A549 (cell line): ENCODE data around the gene ROBO3.

ENCODE experiments used
- CBX2 ChIP-seq: fragments of 200-600 bp; sonication (generic); IDR thresholded peaks from 2 replicates; pipeline ENCODE4 v1.6.1; 2016; ENCODE audit warnings: low read depth, mild to moderate bottlenecking, borderline replicate concordance
- CEBPB ChIP-seq, 2 experiments: fragments of >200 bp in 1 of 2; sonication (Bioruptor Twin) in 1 of 2; formaldehyde crosslinking in 1 of 2; IDR thresholded peaks; 2 replicates each; pipeline ENCODE4 v1.6.1; 2012 to 2016
- EHMT2 ChIP-seq: fragments of 200-600 bp; sonication (generic); IDR thresholded peaks from 2 replicates; pipeline ENCODE4 v1.6.1; 2016; ENCODE audit warnings: antibody characterized with exemption, low read depth, mild to moderate bottlenecking, moderate library complexity
- GATA3 ChIP-seq: IDR thresholded peaks from 2 replicates; pipeline ENCODE4 v1.6.1; 2012; ENCODE audit warnings: borderline replicate concordance
- HMGXB4 ChIP-seq: fragments of 250-450 bp; sonication (Bioruptor Pico); IDR thresholded peaks from 2 replicates; pipeline ENCODE4 v1.5.0; 2021; ENCODE audit warnings: mild to moderate bottlenecking, moderate library complexity, borderline replicate concordance
- KDM1A ChIP-seq: fragments of 200-600 bp; sonication (generic); IDR thresholded peaks from 2 replicates; pipeline ENCODE4 v1.6.1; 2016; ENCODE audit warnings: low read depth, mild to moderate bottlenecking
- KDM5A ChIP-seq: fragments of 200-600 bp; sonication (generic); IDR thresholded peaks from 2 replicates; pipeline ENCODE4 v1.6.1; 2016; ENCODE audit warnings: antibody characterized with exemption, mild to moderate bottlenecking
- MAFK ChIP-seq: fragments of 450-650 bp; IDR thresholded peaks from 2 replicates; pipeline ENCODE4 v1.6.1; 2014; ENCODE audit not compliant: partially characterized antibody
- MYC ChIP-seq: IDR thresholded peaks from 2 replicates; pipeline ENCODE4 v1.6.1; 2012; ENCODE audit warnings: mild to moderate bottlenecking, inconsistent platforms, low read length, improper control_type of control experiment, borderline replicate concordance
- NPAS2 ChIP-seq: fragments of 250-450 bp; sonication (Bioruptor Pico); IDR thresholded peaks from 2 replicates; pipeline ENCODE4 v1.8.0; 2022; ENCODE audit warnings: mild to moderate bottlenecking, moderate library complexity, borderline replicate concordance
- POLR2A ChIP-seq: IDR thresholded peaks from 2 replicates; pipeline ENCODE4 v1.6.1; 2012; ENCODE audit warnings: mild to moderate bottlenecking, low read length
- SMC3 ChIP-seq: fragments of >200 bp; sonication (Bioruptor Twin); formaldehyde crosslinking; IDR thresholded peaks from 3 replicates; pipeline ENCODE4 v1.6.1; 2018; ENCODE audit warnings: inconsistent platforms
- USF2 ChIP-seq: fragments of 450-650 bp; IDR thresholded peaks from 2 replicates; pipeline ENCODE4 v1.6.1; 2014; ENCODE audit warnings: antibody characterized with exemption
- TF ChIP-seq, protein P1 (sequence below): fragments of >200 bp; sonication (Bioruptor Twin); formaldehyde crosslinking; IDR thresholded peaks from 3 replicates; pipeline ENCODE4 v1.5.1; 2016

- TF ChIP-seq CBX2: no peak
- TF ChIP-seq MYC: no peak
- TF ChIP-seq KDM1A: no peak
- no peak for TF ChIP-seq MAFK
- TF ChIP-seq KDM5A: no peak
- TF ChIP-seq CEBPB (IDR thresholded peaks at IDR 0.05): no peak
- TF ChIP-seq, protein P1, sequence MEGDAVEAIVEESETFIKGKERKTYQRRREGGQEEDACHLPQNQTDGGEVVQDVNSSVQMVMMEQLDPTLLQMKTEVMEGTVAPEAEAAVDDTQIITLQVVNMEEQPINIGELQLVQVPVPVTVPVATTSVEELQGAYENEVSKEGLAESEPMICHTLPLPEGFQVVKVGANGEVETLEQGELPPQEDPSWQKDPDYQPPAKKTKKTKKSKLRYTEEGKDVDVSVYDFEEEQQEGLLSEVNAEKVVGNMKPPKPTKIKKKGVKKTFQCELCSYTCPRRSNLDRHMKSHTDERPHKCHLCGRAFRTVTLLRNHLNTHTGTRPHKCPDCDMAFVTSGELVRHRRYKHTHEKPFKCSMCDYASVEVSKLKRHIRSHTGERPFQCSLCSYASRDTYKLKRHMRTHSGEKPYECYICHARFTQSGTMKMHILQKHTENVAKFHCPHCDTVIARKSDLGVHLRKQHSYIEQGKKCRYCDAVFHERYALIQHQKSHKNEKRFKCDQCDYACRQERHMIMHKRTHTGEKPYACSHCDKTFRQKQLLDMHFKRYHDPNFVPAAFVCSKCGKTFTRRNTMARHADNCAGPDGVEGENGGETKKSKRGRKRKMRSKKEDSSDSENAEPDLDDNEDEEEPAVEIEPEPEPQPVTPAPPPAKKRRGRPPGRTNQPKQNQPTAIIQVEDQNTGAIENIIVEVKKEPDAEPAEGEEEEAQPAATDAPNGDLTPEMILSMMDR: no peak
- no peak for TF ChIP-seq USF2
- no peak for TF ChIP-seq POLR2A
- TF ChIP-seq HMGXB4: no peak
- no peak for TF ChIP-seq EHMT2
- no peak for TF ChIP-seq SMC3
- no peak for TF ChIP-seq NPAS2 (CRISPR knock-in tag)
- TF ChIP-seq GATA3: no peak
Measured at GRCh38 chr11:124923296-124923695, 58.1 kb downstream of the ROBO3 start.
